HG03039 (cell line): ENCODE results near the gene STRIT1.
"Not testable (repeated sequence)": the region's sequence is repeated elsewhere in the genome, so short reads cannot be mapped to it uniquely, and the experiment has no call there.

Experiments used
- ATAC-seq: cut with Tn5 transposase; IDR thresholded peaks from one replicate; pipeline ENCODE4 v1.9.1; 2021; ENCODE audit warnings: mild to moderate bottlenecking, moderate library complexity; ENCODE audit not compliant: unreplicated experiment

STRIT1 gene

GRCh38 chr3:155313916-155314315 lies 20.4 kb upstream of the STRIT1 start:
- ATAC-seq, result no peak

- ATAC-seq, result no peak
Measured at GRCh38 chr3:155313300-155313699, 19.8 kb upstream of the STRIT1 start.

GRCh38 chr3:155312781-155313180 lies 19.3 kb upstream of the STRIT1 start:
- ATAC-seq, result no peak

- ATAC-seq, result no peak
Measured at GRCh38 chr3:155309581-155309980, 16.1 kb upstream of the STRIT1 start.

GRCh38 chr3:155308831-155309230 lies 15.3 kb upstream of the STRIT1 start:
- no peak for ATAC-seq

- ATAC-seq, result no peak
Measured at GRCh38 chr3:155307183-155307582, 13.7 kb upstream of the STRIT1 start.

- ATAC-seq, result no peak
Measured at GRCh38 chr3:155304394-155304793, 10.9 kb upstream of the STRIT1 start.

GRCh38 chr3:155303540-155304097 lies 10.1 kb upstream of the STRIT1 start:
- ATAC-seq, result no peak

GRCh38 chr3:155302891-155303290 lies 9.4 kb upstream of the STRIT1 start:
- ATAC-seq, result no peak

- no peak for ATAC-seq
Measured at GRCh38 chr3:155302481-155302880, 9.0 kb upstream of the STRIT1 start.

GRCh38 chr3:155297100-155297499 lies 3.6 kb upstream of the STRIT1 start:
- no peak for ATAC-seq

GRCh38 chr3:155296413-155296812 lies 2.9 kb upstream of the STRIT1 start:
- no peak for ATAC-seq

GRCh38 chr3:155292693-155293092 lies 790 bp downstream of the STRIT1 start:
- ATAC-seq, result no peak

GRCh38 chr3:155292133-155292532 lies 1.4 kb downstream of the STRIT1 start:
- ATAC-seq, result no peak

GRCh38 chr3:155286736-155287135 lies 6.7 kb downstream of the STRIT1 start:
- ATAC-seq, result no peak

- ATAC-seq, result no peak
Measured at GRCh38 chr3:155285936-155286335, 7.5 kb downstream of the STRIT1 start.

GRCh38 chr3:155283092-155284056 lies 10.1 kb downstream of the STRIT1 start:
- no peak for ATAC-seq

GRCh38 chr3:155282385-155283091 lies 10.9 kb downstream of the STRIT1 start:
- ATAC-seq, result no peak

GRCh38 chr3:155281912-155282311 lies 11.6 kb downstream of the STRIT1 start:
- ATAC-seq, result no peak

GRCh38 chr3:155276089-155276488 lies 17.4 kb downstream of the STRIT1 start:
- not testable (repeated sequence) for ATAC-seq

GRCh38 chr3:155275159-155275754 lies 18.2 kb downstream of the STRIT1 start:
- not testable (repeated sequence) for ATAC-seq
